SH-SY5Y (cell line): ENCODE results near the gene ATP6AP2.

Experiments
- GATA2 ChIP-seq: IDR thresholded peaks from 2 replicates; pipeline ENCODE4 v1.6.1; 2011; ENCODE audit warnings: mild to moderate bottlenecking, low read depth, low read length
- GATA3 ChIP-seq: IDR thresholded peaks from 2 replicates; pipeline ENCODE4 v1.6.1; 2011; ENCODE audit warnings: low read depth, mild to moderate bottlenecking, low read length, moderate library complexity

- TF ChIP-seq GATA3 (no peak), GATA2 (no peak)
These were observed 2.6 kb upstream of the ATP6AP2 start for GRCh38 chrX:40578039-40578695.
